HG02763 (cell line): ENCODE measurements around the gene ZBTB39.
"Not testable (repeated sequence)": the region's sequence is repeated elsewhere in the genome, so short reads cannot be mapped to it uniquely, and the experiment has no call there.

Experiments
- ATAC-seq: cut with Tn5 transposase; IDR thresholded peaks from one replicate; pipeline ENCODE4 v1.9.1; 2021; ENCODE audit warnings: mild to moderate bottlenecking, moderate library complexity; ENCODE audit not compliant: unreplicated experiment

ZBTB39 gene

DNA sequence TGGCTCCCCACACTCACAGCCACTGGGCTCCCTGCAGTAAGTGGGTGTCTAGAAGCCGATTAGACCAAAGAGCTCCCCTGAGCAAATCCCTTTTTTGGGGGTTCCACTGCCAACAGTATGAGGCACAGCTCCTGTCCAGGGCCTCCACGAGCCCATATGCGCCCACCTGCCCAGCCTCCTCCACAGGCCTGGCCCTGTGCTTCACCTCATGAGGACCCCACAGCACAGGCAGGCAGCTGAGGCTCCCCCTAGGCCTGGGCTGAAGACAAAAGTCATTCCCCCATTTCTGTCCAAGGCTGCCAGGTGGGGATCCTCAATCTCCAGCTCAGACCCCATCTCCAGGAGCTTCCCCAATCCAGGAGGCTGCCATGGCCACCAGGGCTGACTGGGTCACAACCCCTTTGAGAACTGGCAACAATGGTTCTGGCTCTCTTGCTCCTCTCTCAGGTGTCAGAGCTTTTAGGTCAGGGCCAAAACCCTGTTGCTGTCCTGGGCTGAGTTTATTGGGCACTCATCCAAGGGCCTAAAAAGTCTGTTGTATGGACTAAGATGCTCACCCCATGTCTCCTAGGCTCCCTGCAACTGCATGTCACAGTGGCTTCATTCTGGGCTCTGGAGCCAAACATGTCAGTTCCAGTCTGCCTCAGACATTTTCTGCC lies 23.6 kb downstream of the ZBTB39 start:
- ATAC-seq = not testable (repeated sequence)

DNA sequence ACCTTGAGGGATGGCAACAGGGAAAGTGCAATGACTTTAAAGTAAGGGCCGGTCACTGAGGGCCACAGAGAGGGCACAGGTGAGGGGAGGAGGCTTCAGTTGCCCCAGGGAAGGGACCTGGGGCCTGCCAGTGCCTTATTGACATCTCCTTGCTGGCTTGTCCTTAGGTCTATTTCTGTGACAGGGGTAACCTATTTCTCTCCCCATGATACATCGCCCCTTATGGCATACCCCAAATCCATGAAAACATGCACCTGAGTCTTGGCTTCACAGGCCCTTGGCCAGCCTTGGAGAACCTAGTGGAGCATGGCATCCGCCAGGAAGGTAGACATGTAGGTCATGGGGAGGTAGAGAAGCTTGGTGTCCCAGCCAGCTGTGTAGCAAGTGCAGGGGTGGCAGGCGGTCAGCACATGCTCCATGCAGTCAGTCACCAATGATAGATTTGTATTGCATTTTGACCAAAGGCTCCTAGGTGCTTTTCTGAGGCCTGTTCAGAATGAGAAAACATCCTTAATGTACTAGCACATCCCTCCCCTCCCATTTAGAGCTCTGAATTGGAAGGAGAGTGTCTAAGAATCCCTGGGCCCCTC lies 25.3 kb downstream of the ZBTB39 start:
- ATAC-seq = no peak

DNA sequence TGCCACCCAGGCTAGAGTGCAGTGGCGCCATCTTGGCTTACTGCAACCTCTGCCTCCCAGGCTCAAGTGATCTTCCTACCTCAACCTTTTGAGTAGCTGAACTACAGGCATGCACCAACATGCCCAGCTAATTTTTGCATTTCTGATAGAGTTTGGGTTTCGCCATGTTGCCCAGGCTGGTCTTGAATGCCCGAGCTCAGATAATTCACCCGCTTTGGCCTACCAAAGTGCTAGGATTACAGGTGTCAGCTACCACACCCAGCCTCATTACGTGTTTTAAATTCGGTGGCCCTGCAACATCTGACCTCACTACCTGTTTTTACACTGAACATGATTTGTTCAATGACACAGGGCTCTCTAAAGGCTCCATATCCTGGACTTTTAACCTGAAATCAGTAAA lies 26.1 kb downstream of the ZBTB39 start:
- ATAC-seq = no peak

DNA sequence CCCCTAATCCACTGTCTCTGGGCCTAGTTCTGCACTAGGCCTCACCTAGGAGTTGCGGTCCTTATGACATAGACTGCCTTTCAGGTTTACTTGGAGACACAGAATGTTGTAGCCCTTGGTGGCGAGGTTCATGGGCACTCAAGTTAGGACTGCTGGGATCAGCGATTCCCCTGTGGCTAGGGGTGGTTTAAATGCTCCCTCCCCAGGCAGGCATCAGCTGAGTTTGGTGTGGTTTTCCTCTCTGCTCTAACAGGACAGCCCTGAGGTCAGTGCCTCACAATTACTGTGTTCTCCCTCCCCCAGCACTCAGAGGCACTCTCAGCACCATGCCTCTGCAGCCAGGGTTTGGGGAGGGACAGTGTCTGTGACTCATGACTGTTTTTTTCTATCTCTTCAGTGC lies 26.7 kb downstream of the ZBTB39 start:
- ATAC-seq = no peak

DNA sequence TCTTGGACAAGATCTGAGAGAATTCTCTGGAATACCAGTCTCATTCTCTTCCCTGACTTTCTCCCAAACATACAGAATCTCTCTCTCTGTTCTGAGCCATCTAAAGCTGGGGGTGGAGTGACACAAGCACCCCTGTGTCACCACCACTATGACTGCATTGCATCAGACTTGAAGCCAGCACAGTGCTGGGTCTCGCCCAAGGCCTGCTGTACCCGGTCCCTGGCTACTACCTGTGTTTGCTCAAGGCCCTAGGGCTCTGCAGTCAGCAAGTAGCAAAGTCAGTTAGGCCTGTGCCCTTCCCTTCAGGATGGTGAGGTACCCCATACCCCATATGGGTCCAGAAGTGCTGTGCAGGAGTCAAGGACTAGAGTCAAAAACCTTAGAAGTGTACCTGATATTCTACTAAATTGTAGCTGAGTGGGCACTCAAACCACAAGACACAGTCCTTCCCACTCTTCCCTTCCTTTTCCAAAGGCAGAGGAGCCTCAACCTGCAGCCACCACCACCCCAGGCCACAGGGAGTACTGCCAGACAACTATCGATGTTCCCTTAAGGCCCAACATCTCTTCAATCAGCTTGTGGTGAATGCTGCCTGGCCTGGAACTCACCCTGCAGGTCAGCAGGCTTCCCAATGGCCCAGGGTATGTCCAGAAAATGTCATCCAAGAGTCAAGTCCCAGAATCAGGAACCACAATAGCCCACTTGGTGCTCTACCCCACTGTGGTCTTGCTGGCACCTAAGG lies 27.8 kb downstream of the ZBTB39 start:
- ATAC-seq = no peak

DNA sequence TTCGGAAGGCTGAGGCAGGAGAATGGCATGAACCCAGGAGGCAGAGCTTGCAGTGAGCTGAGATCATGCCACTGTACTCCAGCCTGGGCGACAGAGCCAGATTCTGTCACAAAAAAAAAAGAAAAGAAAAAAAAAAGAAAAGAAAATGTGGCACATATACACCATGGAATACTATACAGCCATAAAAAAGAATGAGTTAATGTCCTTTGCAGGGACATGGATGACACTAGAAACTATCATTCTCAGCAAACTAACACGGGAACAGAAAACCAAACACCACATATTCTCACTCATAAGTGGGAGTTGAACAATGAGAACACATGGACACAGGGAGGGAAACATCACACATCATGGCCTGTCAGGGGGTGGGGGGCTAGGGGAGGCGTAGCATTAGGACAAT lies 29.0 kb downstream of the ZBTB39 start:
- not testable (repeated sequence) for ATAC-seq

DNA sequence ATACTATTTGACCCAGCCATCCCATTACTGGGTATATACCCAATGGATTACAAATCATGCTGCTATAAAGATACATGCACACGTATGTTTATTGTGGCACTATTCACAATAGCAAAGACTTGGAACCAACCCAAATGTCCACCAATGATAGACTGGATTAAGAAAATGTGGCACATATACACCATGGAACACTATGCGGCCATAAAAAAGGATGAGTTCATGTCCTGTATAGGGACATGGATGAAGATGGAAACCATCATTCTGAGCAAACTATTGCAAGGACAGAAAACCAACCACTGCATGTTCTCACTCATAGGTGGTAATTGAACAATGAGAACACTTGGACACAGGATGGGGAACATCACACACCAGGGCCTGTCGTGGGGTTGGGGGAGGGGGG lies 32.1 kb downstream of the ZBTB39 start:
- ATAC-seq = not testable (repeated sequence)

DNA sequence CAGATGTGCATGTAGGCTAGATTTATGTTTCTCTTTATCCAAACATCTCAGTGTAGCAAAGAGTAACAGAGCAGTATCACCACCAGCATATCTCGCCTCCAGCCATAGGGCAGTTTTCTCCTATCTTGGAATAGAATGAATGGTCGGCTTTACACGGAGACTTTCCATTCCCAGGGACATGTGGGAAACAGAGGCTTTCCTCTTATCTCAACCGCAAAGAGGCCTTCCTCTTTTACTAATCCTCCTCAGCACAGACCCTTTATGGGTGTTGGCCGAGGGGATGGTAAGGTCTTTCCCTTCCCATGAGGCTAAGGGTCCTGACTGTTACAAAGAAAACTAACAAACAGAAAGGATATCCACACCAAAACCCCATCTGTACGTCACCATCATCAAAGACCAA lies 37.4 kb downstream of the ZBTB39 start:
- ATAC-seq = not testable (repeated sequence)

DNA sequence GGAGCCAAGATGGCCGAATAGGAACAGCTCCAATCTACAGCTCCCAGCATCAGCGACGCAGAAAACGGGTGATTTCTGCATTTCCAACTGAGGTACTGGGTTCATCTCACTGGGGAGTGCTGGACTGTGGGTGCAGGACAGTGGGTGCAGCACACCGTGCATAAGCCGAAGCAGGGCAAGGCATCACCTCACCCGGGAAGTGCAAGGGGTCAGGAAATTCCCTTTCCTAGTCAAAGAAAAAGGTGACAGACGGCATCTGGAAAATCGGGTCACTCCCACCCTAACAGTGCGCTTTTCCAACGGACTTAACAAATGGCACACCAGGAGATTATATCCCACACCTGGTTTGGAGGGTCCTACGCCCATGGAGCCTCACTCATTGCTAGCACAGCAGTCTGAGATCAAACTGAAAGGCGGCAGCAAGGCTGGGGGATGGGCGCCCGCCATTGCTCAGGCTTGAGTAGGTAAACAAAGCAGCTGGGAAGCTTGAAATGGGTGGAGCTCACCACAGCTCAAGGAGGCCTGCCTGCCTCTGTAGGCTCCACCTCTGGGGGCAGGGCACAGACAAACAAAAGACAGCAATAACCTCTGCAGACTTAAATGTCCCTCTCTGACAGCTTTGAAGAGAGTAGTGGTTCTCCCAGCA lies 40.2 kb downstream of the ZBTB39 start:
- not testable (repeated sequence) for ATAC-seq

DNA sequence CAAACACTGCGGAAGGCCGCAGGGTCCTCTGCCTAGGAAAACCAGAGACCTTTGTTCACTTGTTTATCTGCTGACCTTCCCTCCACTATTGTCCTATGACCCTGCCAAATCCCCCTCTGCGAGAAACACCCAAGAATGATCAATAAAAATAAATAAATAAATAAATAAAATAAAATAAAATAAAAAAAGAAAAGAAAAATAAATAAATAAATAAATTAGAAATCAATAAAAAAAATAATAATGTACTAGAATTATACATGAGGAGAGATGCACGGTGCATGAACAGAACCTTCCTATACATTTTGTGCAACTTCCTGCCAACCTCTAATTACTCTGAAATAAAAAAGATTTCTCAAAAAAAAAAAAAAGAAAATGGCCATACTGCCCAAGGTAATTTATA lies 41.2 kb downstream of the ZBTB39 start:
- ATAC-seq = not testable (repeated sequence)

DNA sequence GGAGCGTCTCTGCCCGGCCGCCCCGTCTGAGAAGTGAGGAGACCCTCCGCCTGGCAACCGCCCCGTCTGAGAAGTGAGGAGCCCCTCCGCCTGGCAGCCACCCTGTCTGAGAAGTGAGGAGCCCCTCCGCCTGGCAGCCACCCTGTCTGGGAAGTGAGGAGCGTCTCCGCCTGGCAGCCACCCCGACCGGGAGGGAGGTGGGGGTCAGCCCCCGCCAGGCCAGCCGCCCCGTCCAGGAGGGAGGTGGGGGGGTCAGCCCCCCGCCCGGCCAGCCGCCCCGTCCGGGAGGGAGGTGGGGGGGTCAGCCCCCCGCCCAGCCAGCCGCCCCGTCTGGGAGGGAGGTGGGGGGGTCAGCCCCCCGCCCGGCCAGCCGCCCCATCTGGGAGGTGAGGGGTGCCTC lies 42.8 kb downstream of the ZBTB39 start:
- not testable (repeated sequence) for ATAC-seq

DNA sequence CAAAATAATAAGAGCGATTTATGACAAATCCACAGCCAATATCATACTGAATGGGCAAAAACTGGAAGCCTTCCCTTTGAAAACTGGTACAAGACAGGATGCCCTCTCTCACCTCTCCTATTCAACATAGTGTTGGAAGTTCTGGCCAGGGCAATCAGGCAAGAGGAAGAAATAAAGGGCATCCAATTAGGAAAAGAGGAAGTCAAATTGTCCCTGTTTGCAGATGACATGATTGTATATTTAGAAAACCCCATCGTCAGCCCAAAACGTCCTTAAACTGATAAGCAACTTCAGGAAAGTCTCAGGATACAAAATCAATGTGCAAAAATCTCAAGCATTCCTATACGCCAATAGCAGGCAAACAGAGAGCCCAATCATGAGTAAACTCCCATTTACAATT lies 44.1 kb downstream of the ZBTB39 start:
- ATAC-seq = not testable (repeated sequence)

DNA sequence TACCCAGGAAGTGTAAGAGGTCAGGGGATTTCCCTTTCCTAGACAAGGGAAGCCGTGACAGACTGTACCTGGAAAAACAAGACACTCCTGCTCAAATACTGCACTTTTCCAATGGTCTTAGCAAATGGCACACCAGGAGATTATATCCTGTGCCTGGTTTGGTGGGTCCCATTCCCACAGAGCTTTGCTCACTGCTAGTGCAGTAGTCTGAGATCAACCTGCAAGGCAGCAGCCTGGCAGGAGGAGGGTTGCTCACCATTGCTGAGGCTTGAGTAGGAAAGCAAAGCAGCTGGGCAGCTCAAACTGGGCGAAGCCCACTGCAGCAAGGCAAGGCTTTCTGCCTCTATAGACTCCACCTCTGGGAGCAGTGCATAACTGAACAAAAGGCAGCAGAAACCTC lies 47.9 kb downstream of the ZBTB39 start:
- ATAC-seq = no peak

DNA sequence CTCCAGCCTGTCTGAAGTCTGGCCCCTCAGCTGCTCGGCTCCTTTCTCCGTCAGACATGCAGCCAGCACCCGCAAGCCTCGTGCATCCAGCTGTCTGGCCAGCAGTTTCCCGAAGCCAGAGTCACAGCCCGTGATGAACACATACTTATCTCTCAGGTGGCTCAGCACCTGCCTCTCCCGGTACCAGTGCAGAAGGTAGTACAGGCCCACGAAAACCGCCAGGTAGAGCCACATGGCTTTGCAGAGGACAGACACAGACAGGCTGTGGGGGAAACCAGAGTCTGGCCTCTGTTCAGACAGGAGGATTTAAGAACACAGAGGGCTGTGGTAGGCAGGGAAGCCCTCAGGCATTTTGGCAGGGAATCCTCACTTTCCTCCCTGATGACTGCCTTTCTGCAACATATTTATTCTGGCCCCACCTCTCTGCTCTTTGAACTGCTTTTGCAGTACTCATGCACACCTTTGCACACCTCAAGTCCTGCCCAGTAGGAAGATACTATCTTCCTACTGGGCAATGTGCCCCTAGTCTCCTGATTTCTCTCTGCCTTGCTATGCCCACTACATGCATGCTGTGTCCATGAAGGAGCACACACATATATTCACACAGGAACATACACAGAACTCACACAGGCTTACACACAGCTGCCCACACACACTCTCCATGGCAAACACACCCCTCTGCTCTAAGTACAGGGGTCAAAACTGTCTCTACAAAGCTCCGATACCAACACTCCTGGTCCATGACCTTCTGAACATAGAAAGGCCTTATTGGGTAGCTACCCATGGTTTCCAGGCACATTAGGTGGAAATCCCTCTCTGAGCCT lies 48.9 kb downstream of the ZBTB39 start, which contains the start of gene RDH16:
RDH16 (minus strand) TSS at position 380 of the 824 bp plus-strand sequence; CDS start at position 234, 146 bp downstream.
- ATAC-seq = no peak

DNA sequence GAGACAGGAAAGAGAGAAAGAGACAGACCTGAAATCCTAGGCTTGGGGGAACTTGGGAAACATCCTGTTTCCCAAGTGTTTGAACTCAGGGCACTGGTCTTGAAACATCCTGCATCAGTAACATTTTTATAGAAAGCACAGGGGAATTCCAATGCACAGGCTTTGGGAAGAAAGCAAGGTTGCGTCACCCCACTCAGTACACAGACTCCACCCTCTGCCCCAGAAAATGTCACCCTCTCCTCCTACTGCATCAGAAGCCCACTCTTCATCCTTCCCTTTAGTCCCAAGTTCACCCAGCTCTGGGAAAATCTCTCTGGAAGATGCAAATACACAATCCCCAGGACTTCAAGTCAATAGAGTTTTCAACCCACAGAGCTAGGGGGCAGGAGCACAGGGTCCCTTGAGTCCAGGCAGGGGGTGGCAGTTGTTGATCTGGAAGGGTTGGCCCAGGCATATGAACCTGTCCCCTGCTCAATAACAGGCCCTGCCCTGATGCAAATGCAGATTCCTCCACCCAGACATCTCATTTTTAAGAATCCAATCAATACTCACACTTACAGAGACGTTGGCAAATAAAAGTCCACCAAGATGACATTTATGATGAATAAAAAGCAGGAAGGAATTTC lies 50.6 kb downstream of the ZBTB39 start:
- no peak for ATAC-seq

DNA sequence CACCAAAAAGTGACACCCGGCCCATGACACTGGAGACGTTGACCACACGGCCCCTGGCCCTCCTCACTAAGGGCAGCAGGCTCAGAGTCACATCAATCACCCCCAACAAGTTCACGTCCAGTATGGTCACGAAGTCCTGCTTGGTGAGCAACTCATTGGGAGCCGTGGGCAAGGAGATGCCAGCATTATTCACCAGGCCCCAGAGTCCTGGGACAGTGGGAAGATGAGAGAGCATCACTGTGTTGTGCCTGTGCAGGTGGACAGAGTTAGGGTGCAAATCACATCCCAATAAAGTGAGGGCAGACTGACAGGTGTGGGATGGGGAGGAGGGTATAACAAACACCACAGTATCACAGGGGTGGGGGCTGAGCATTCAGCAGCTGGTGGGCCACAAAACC lies 51.4 kb downstream of the ZBTB39 start:
- no peak for ATAC-seq

DNA sequence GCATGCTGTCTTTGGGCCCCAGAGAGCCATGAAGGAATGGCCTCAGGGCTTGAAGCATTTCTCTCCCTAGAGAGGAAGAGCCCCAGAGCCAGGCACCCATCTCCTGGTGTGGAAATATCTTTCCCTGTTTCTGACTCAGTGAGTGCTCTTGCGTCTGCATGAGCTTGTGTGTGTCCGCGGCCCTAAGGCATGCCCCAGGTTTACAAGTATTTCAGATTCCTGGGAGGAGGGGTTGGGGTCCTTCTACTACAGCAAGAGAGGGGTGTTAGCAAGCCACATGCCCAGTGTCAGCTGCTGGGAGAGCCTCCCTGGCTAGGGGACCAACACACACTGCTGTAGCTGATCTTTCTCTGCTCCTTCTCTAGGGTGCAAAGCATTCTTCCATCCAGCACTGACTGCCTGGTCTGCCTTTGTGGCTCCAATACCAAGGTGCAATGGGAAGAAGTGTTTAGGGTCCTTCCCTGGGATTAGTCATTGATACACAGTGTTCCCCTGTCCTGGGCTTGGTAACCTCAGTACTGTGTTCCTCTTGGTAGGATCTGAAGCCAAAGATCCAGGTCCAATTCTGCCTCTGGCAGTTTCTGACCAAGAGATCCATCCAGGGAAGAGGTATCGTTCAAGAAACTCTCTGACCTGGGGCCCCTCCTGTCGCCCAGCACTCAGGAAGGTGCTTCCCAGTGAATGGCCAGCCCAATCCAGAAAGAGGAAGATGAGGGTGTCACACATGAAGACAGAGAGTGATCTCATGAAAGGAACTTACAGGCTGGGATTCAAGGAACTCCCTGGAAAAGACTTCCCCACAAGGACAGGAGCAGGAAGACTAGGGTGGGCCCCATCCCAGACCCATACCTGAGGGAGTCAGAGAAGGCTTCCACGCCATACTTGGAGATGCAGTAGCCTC lies 52.0 kb downstream of the ZBTB39 start:
- ATAC-seq = no peak

DNA sequence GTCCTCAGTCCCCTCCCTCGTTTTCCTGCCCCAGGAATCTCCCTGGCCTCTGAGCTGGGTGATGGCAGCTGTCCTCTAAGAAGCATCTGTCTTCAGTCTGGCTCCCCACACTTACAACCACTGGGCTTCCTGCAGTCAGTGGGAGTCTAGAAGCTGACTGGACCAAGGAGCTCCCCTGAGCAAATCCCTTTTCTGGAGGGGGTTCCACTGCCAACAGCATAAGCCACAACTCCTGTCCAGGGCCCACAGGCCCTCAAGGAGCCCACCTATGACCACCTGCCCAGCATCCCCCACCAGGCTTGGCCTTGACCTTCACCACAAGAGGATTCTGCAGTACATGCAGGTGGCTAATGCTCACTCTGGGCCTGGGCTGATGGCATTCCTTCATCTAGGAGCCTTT lies 53.0 kb downstream of the ZBTB39 start:
- ATAC-seq = no peak
